MM.1S (cell line): Measurements from ENCODE around the gene ECE1.

Experiments
- CTCF ChIP-seq: fragments of 300-600 bp; sonication (generic); IDR thresholded peaks from 2 replicates; pipeline ENCODE4 v1.5.1; 2016; ENCODE audit warnings: antibody characterized with exemption, low read length, mixed read lengths
- EZH2 ChIP-seq: fragments of 300-600 bp; sonication (generic); optimal IDR thresholded peaks from 2 replicates; pipeline ENCODE3; 2017; ENCODE audit warnings: low read depth, mild to moderate bottlenecking, antibody characterized with exemption, low read length, mixed read lengths
- EZH2phosphoT487 ChIP-seq: fragments of 300-600 bp; sonication (generic); IDR thresholded peaks from 2 replicates; pipeline ENCODE4 v1.6.1; 2018; ENCODE audit warnings: antibody characterized with exemption, low read length

- TF ChIP-seq EZH2: no peak
- TF ChIP-seq CTCF: no peak
- no peak for TF ChIP-seq EZH2phosphoT487
These were observed 6.7 kb downstream of the ECE1 start for GRCh38 chr1:21283524-21283923.
